GM12878 (cell line): ENCODE data around the gene MCC. TPM values are rescaled to one million over a fixed set of nuclear protein-coding genes. Genes with fewer than 3 reads are reported as not detected.

ENCODE experiments used
- ATAC-seq: fragments of 200-7000 bp; cut with Tn5 transposase; 3 replicates; pipeline ENCODE4 v1.9.1; 2020; ENCODE audit warnings: mild to moderate bottlenecking, moderate library complexity
- BruUV-seq: library from RNA; stranded (reverse); fragments of 400-500 nt; replicated peaks from 2 replicates; lab custom pipeline; 2021; lab: Mats Ljungman, UMichigan
- CTCF ChIA-PET: fragments of 300-600 bp; sonication (Branson Sonifier 250); formaldehyde crosslinking; extraction: SDS; loops from one replicate; lab custom pipeline; 2021; ENCODE audit warnings: inconsistent platforms; lab: Yijun Ruan, JAX
- POLR2A ChIA-PET: fragments of 350-600 bp; formaldehyde crosslinking; extraction: SDS; loops from one replicate; lab custom pipeline; 2021; ENCODE audit warnings: inconsistent platforms; lab: Charles Lee
- RAD21 ChIA-PET: fragments of 300-600 bp; sonication (Branson Sonifier 250); formaldehyde crosslinking; loops from one replicate; lab custom pipeline; 2023; ENCODE audit warnings: antibody characterized with exemption; ENCODE audit not compliant: unreplicated experiment; lab: Charles Lee
- SMC1A ChIA-PET: fragments of 300-600 bp; sonication (Branson Sonifier 250); formaldehyde crosslinking; loops from one replicate; lab custom pipeline; 2023; ENCODE audit not compliant: unreplicated experiment, uncharacterized antibody; lab: Charles Lee
- DNase-seq: peaks from one replicate; pipeline ENCODE4 v3.0.0-alpha.2; 2011; ENCODE audit warnings: low read depth, low spot score
- FAIRE-seq: peaks from 3 replicates; lab custom pipeline; 2011; peaks lifted over from hg19 to GRCh38; lab: Jason Lieb, UNC
- H2AFZ ChIP-seq: 2 replicates; pipeline ENCODE4 v1.6.0; 2011; ENCODE audit warnings: low read depth, low read length, control low read depth; ENCODE audit not compliant: control insufficient read depth
- H3K27ac ChIP-seq: 2 replicates; pipeline ENCODE4 v1.5.1; 2011; ENCODE audit warnings: control low read depth; ENCODE audit not compliant: control insufficient read depth, insufficient read depth
- H3K27me3 ChIP-seq, 2 experiments: replicated peaks in 1 of 2; 2 replicates each; pipeline versions ENCODE4 v1.6.0 to v1.6.1; 2011; ENCODE audit warnings: low read length in 1 of 2; ENCODE audit not compliant: control insufficient read depth in 2 of 2, insufficient read depth in 2 of 2
- H3K36me3 ChIP-seq, 2 experiments: 2 replicates each; pipeline ENCODE4 v1.5.1; 2011; ENCODE audit warnings: low read length in 1 of 2; ENCODE audit not compliant: control insufficient read depth in 2 of 2, insufficient read depth in 2 of 2
- H3K4me1 ChIP-seq: 2 replicates; pipeline ENCODE4 v1.6.1; 2011; ENCODE audit warnings: mild to moderate bottlenecking, low read length, moderate library complexity, mixed read lengths; ENCODE audit not compliant: control insufficient read depth, insufficient read depth
- H3K4me2 ChIP-seq: 2 replicates; pipeline ENCODE4 v1.6.0; 2011; ENCODE audit warnings: control low read depth; ENCODE audit not compliant: control insufficient read depth, insufficient read depth
- H3K4me3 ChIP-seq: fragments of 200-600 bp; sonication (generic); 2 replicates; pipeline ENCODE4 v1.5.1; 2016
- H3K79me2 ChIP-seq: 2 replicates; pipeline ENCODE4 v1.6.0; 2011; ENCODE audit warnings: low read length; ENCODE audit not compliant: control insufficient read depth, insufficient read depth
- H3K9ac ChIP-seq: 2 replicates; pipeline ENCODE4 v1.8.0; 2011; ENCODE audit warnings: low read length, control low read depth, mixed read lengths; ENCODE audit not compliant: control insufficient read depth, insufficient read depth
- H3K9me3 ChIP-seq: replicated peaks from 3 replicates; pipeline ENCODE4 v1.5.1; 2011; ENCODE audit warnings: mild to moderate bottlenecking, low read length; ENCODE audit not compliant: control insufficient read depth, insufficient read depth
- H4K20me1 ChIP-seq: 2 replicates; pipeline ENCODE4 v1.6.0; 2011; ENCODE audit not compliant: control insufficient read depth, insufficient read depth
- BACH1 ChIP-seq: fragments of 450-650 bp; IDR thresholded peaks from 2 replicates; pipeline ENCODE4 v1.6.1; 2017; ENCODE audit warnings: mild to moderate bottlenecking, borderline replicate concordance
- BRCA1 ChIP-seq: IDR thresholded peaks from 2 replicates; pipeline ENCODE4 v1.6.1; 2011; ENCODE audit warnings: low read depth, low read length, improper control_type of control experiment
- FOS ChIP-seq: IDR thresholded peaks from 3 replicates; pipeline ENCODE4 v1.6.1; 2011; ENCODE audit warnings: borderline replicate concordance; ENCODE audit not compliant: insufficient read length; ENCODE audit errors: extremely low read depth
- IRF4 ChIP-seq: IDR thresholded peaks from 2 replicates; pipeline ENCODE4 v1.6.1; 2011; ENCODE audit warnings: low read depth, low read length
- MXI1 ChIP-seq: fragments of 150-350 bp; IDR thresholded peaks from 2 replicates; pipeline ENCODE4 v1.6.1; 2011; ENCODE audit warnings: low read depth, mild to moderate bottlenecking, inconsistent platforms, low read length, improper control_type of control experiment
- POLR2AphosphoS5 ChIP-seq: IDR thresholded peaks from 2 replicates; pipeline ENCODE4 v1.6.1; 2011; ENCODE audit warnings: mild to moderate bottlenecking, low read length, inconsistent platforms
- RFX5 ChIP-seq: IDR thresholded peaks from 2 replicates; pipeline ENCODE4 v1.6.1; 2011; ENCODE audit warnings: low read depth, low read length, improper control_type of control experiment
- STAT3 ChIP-seq: IDR thresholded peaks from 2 replicates; pipeline ENCODE4 v1.6.1; 2011; ENCODE audit warnings: low read depth, low read length, improper control_type of control experiment
- TAF1 ChIP-seq: IDR thresholded peaks from 2 replicates; pipeline ENCODE4 v1.6.1; 2011; ENCODE audit warnings: mild to moderate bottlenecking, low read depth, low read length, borderline replicate concordance
- TCF3 ChIP-seq: IDR thresholded peaks from 2 replicates; pipeline ENCODE4 v1.6.1; 2012; ENCODE audit warnings: low read depth, mild to moderate bottlenecking, low read length, borderline replicate concordance; ENCODE audit not compliant: insufficient read depth
- TCF7 ChIP-seq: IDR thresholded peaks from 2 replicates; pipeline ENCODE4 v1.6.1; 2014; ENCODE audit warnings: antibody characterized with exemption, borderline replicate concordance
- WGBS: methylation state at CpG from one replicate; pipeline ENCODE4 v1.1.6; 2016; ENCODE audit warnings: low lambda C conversion rate; ENCODE audit not compliant: insufficient replicate concordance, insufficient coverage; ENCODE audit errors: missing lambda C conversion rate; 5-methylcytosine and 5-hydroxymethylcytosine counted together
- in situ Hi-C: fragments of 300-500 bp; cut with MboI; formaldehyde crosslinking; loops from 9 replicates; pipeline ENCODE4 v1.14.3; 2018; ENCODE audit warnings: mixed read lengths
- intact Hi-C: fragments of 100-400 bp; cut with micrococcal nuclease; formaldehyde crosslinking; loops from one replicate; pipeline ENCODE4 v1.14.2; 2022; ENCODE audit not compliant: unreplicated experiment
- polyA plus RNA-seq, 11 experiments: library from polyadenylated mRNA; depleted of rRNA in 4 of 11; unstranded in 6 of 11; stranded (reverse) in 5 of 11; fragments of >200 nt; fragmentation: Nextera tagmentation in 4 of 11; fragmentation: Illumina TruSeq in 1 of 11; extraction: Ambion mirVana in 4 of 11; extraction: Trizol in 1 of 11; gene quantifications; 1 replicate in 1 of 11; 2 replicates in 10 of 11; pipeline versions ENCODE4 v1.2.1 to v1.2.3, GENCODE V29; 2011 to 2016; ENCODE audit warnings: inconsistent platforms in 2 of 11, missing spikeins in 2 of 11, low read depth in 1 of 11
- total RNA-seq, 4 experiments: library from RNA; depleted of rRNA in 3 of 4; stranded (reverse); fragments of >200 nt in 3 of 4; fragmentation: Illumina TruSeq in 1 of 4; extraction: Trizol in 1 of 4; gene quantifications; 2 replicates each; pipeline versions ENCODE4 v1.2.1 to v1.2.3, GENCODE V29; 2013 to 2021

Gene MCC
- total and polyA plus RNA-seq, 10 of the 15 experiments (the other 5 are each of a cell fraction or from before 2014, with no cell fraction given): 0.03 to 0.86 (median 0.16) TPM

DNA sequence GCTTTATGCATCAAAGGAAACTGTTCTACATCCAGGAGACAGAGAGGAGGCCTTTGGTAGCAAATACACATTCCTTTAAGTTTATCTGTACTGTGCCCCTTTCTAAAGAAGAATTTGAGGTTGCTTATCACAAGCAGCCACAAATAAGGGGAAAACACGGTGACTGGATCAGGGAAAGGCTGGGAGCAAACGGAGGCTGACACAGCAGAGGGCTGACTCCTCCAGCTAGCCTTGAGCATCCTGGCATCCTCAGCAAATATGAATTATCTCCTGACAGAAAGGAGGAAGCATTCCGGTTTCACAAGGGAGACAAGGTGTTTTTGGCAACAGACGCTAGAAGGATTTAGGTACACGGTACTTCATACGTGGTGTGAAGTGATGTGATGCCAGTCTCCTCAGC is 378.1 kb downstream of the MCC start:
- Histone ChIP-seq H3K4me1 (no peaks in the 10 kb centered on the region), H3K27ac (no peak overlapping the region), H3K79me2 (no peaks in the 10 kb centered on the region)
- ChIA-PET SMC1A (interaction anchor here (0.5 kb wide), 1 partner anchor 102 kb away, joined by 3 read pairs; no protein-coding TSS in a partner anchor), CTCF (no interaction called here), RAD21 (no interaction called here)
- no TSS peak for BruUV-seq
- in situ Hi-C loops: no loop called here
- no peak for ATAC-seq
- TF ChIP-seq RFX5 (no peak), TCF3 (no peak), POLR2AphosphoS5 (no peak), FOS (no peak), BRCA1 (no peak), IRF4 (no peak), TCF7 (no peak), TAF1 (no peak), STAT3 (no peak), BACH1 (no peak), MXI1 (no peak)
- TF ChIP-seq, all 136 proteins: peak for 0
- Histone ChIP-seq H3K9me3 (no peaks in the 10 kb centered on the region), H3K36me3 (no peaks in the 10 kb centered on the region), H4K20me1 (no peaks in the 10 kb centered on the region), H3K9ac (no peak overlapping the region), H3K27me3 (no peaks in the 10 kb centered on the region; a peak in 2 of 4 replicates), H3K4me3 (no peak overlapping the region), H3K4me2 (no peak overlapping the region), H2AFZ (no peak overlapping the region)
- FAIRE-seq (no peak), DNase-seq (no peak)
- intact Hi-C loops: no loop called here
- WGBS: 50% methylated on average over 6 of the region's 6 CpGs
- POLR2A ChIA-PET: no interaction called here
